Suprapubic skin (tissue), 4 donors: Measurements from ENCODE around the gene ACTL10. TPM values are rescaled to one million over a fixed set of nuclear protein-coding genes. Genes with fewer than 3 reads are reported as not detected.

ENCODE experiments used
- DNase-seq, 2 donors: peaks; one replicate each; pipeline ENCODE4 v3.0.0-alpha.2; 2019; ENCODE audit warnings: low spot score in 2 of 2
- H3K27ac ChIP-seq: fragments of 200-600 bp; sonication (generic); one replicate; pipeline ENCODE4 v1.5.1; 2019
- H3K27me3 ChIP-seq: fragments of 200-600 bp; sonication (generic); one replicate; pipeline ENCODE4 v1.5.1; 2019
- H3K36me3 ChIP-seq: fragments of 200-600 bp; sonication (generic); one replicate; pipeline ENCODE4 v1.5.1; 2019
- H3K4me1 ChIP-seq: fragments of 200-600 bp; sonication (generic); one replicate; pipeline ENCODE4 v1.5.1; 2019
- H3K4me3 ChIP-seq: fragments of 200-600 bp; sonication (generic); one replicate; pipeline ENCODE4 v1.5.1; 2019; ENCODE audit warnings: mild to moderate bottlenecking
- H3K9me3 ChIP-seq: fragments of 200-600 bp; sonication (generic); one replicate; pipeline ENCODE4 v1.5.1; 2019
- EP300 ChIP-seq: sonication (generic); formaldehyde crosslinking; IDR thresholded peaks from one replicate; pipeline ENCODE4 v1.6.1; 2017; ENCODE audit warnings: antibody characterized with exemption
- POLR2A ChIP-seq, 2 donors: fragments of 450-650 bp; IDR thresholded peaks; one replicate each; pipeline ENCODE4 v1.6.1; 2017; ENCODE audit warnings: antibody characterized with exemption in 2 of 2, mild to moderate bottlenecking in 2 of 2, moderate library complexity in 2 of 2
- POLR2AphosphoS5 ChIP-seq, 3 donors: sonication (generic); formaldehyde crosslinking; IDR thresholded peaks; one replicate each; pipeline ENCODE4 v1.6.1; 2017; ENCODE audit warnings: antibody characterized with exemption in 3 of 3
- WGBS: methylation state at CpG from one replicate; pipeline ENCODE4 v1.1.5; 2018; 5-methylcytosine and 5-hydroxymethylcytosine counted together
- total RNA-seq, 4 donors: library from RNA; depleted of rRNA; stranded (reverse); fragments of >200 nt; gene quantifications; one replicate each; pipeline ENCODE4 v1.1.0, GENCODE V29; 2016
- TF ChIP-seq, protein P1 (sequence below), 2 donors: fragments of 200-600 bp in 1 of 2; fragments of 450-650 bp in 1 of 2; sonication (generic) in 1 of 2; IDR thresholded peaks; one replicate each; pipeline ENCODE4 v1.5.1; 2016 to 2019; ENCODE audit warnings: antibody characterized with exemption in 2 of 2, mild to moderate bottlenecking in 1 of 2, moderate library complexity in 1 of 2

Gene ACTL10
- total RNA-seq, 4 donors from 2014 or later: 1.3 to 4.9 (median 3.0) TPM

- WGBS: 87% methylated on average over 8 of the region's 15 CpGs
- DNase-seq: no peak
- H3K27ac ChIP-seq: peak overlapping the region; percentile 41
These were observed 11.4 kb downstream of the ACTL10 start for GRCh38 chr20:33677991-33678702.

GRCh38 chr20:33679758-33680485 is 13.2 kb downstream of the ACTL10 start:
- Histone ChIP-seq H3K4me1 (peaks cover 34% of the 10 kb centered on the region), H3K4me3 (no peak overlapping the region), H3K9me3 (no peaks in the 10 kb centered on the region), H3K27ac (no peak overlapping the region), H3K27me3 (no peaks in the 10 kb centered on the region), H3K36me3 (no peaks in the 10 kb centered on the region)
- 80% methylated on average over 14 of the region's 20 CpGs for WGBS
- no peak for TF ChIP-seq POLR2A (IDR thresholded peaks at IDR 0.05)
- TF ChIP-seq, protein P1, sequence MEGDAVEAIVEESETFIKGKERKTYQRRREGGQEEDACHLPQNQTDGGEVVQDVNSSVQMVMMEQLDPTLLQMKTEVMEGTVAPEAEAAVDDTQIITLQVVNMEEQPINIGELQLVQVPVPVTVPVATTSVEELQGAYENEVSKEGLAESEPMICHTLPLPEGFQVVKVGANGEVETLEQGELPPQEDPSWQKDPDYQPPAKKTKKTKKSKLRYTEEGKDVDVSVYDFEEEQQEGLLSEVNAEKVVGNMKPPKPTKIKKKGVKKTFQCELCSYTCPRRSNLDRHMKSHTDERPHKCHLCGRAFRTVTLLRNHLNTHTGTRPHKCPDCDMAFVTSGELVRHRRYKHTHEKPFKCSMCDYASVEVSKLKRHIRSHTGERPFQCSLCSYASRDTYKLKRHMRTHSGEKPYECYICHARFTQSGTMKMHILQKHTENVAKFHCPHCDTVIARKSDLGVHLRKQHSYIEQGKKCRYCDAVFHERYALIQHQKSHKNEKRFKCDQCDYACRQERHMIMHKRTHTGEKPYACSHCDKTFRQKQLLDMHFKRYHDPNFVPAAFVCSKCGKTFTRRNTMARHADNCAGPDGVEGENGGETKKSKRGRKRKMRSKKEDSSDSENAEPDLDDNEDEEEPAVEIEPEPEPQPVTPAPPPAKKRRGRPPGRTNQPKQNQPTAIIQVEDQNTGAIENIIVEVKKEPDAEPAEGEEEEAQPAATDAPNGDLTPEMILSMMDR (IDR thresholded peaks at IDR 0.05): no peak
- no peak for TF ChIP-seq POLR2AphosphoS5 (IDR thresholded peaks at IDR 0.05)
- DNase-seq: no peak

More at GRCh38 chr20:33677991-33678702, 11.4 kb downstream of the ACTL10 start:
- H3K27me3 ChIP-seq: no peaks in the 10 kb centered on the region
- TF ChIP-seq POLR2AphosphoS5 (IDR thresholded peaks at IDR 0.05) (no peak), POLR2A (IDR thresholded peaks at IDR 0.05) (no peak), EP300 (no peak)
- no peaks in the 10 kb centered on the region for H3K9me3 ChIP-seq
- no peak overlapping the region for H3K4me3 ChIP-seq
- no peaks in the 10 kb centered on the region for H3K36me3 ChIP-seq
- peaks cover 43% of the 10 kb centered on the region for H3K4me1 ChIP-seq

DNA sequence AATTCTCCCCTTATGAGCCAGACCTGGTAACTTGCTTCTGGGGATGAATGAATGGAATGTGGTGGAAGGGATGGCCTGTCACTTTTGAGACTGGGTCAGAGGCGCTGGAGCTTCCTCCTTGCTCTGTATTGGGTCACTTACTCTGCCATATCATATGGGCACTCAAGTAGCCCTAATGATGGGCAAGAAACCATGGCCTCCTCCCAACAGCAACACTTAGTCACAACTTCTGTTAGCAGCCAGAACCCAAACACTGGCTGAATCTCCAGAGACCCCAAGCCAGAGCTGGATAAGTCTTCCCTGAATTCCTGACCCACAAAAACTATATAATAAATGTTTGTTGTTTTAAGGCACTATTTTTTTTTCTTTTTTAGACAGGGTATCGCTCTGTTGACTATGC is 13.9 kb downstream of the ACTL10 start:
- Histone ChIP-seq H3K4me3 (no peak overlapping the region), H3K27me3 (no peaks in the 10 kb centered on the region), H3K27ac (no peak overlapping the region), H3K4me1 (peaks cover 35% of the 10 kb centered on the region), H3K36me3 (no peaks in the 10 kb centered on the region), H3K9me3 (no peaks in the 10 kb centered on the region)
- no peak for DNase-seq
- 85% methylated on average over 2 of the region's 2 CpGs for WGBS
- TF ChIP-seq, protein P1 (IDR thresholded peaks at IDR 0.05): no peak
- TF ChIP-seq POLR2A (IDR thresholded peaks at IDR 0.05) (no peak), POLR2AphosphoS5 (IDR thresholded peaks at IDR 0.05) (no peak), EP300 (no peak)

GRCh38 chr20:33681288-33681687 is 14.5 kb downstream of the ACTL10 start:
- Histone ChIP-seq H3K36me3 (no peaks in the 10 kb centered on the region), H3K4me1 (peaks cover 32% of the 10 kb centered on the region), H3K4me3 (no peak overlapping the region), H3K27ac (no peak overlapping the region), H3K27me3 (no peaks in the 10 kb centered on the region), H3K9me3 (no peaks in the 10 kb centered on the region)
- WGBS: 83% methylated on average over 5 of the region's 5 CpGs
- TF ChIP-seq, protein P1 (IDR thresholded peaks at IDR 0.05): no peak
- TF ChIP-seq EP300: no peak
- no peak for TF ChIP-seq POLR2A (IDR thresholded peaks at IDR 0.05)
- TF ChIP-seq POLR2AphosphoS5 (IDR thresholded peaks at IDR 0.05): no peak
- DNase-seq: no peak

GRCh38 chr20:33681728-33682353 is 15.1 kb downstream of the ACTL10 start:
- Histone ChIP-seq H3K9me3 (no peaks in the 10 kb centered on the region), H3K4me1 (peaks cover 31% of the 10 kb centered on the region), H3K4me3 (no peak overlapping the region), H3K27ac (no peak overlapping the region), H3K36me3 (no peaks in the 10 kb centered on the region), H3K27me3 (no peaks in the 10 kb centered on the region)
- no peak for DNase-seq
- TF ChIP-seq POLR2AphosphoS5 (IDR thresholded peaks at IDR 0.05): no peak
- no peak for TF ChIP-seq EP300
- TF ChIP-seq POLR2A (IDR thresholded peaks at IDR 0.05): no peak
- TF ChIP-seq, protein P1 (IDR thresholded peaks at IDR 0.05): no peak
- 87% methylated on average over 9 of the region's 9 CpGs for WGBS
